Naive thymus-derived CD4-positive, alpha-beta T cell (primary cell): ENCODE results near the gene ASCL5. TPM values are rescaled to one million over a fixed set of nuclear protein-coding genes. Genes with fewer than 3 reads are reported as not detected.

ENCODE experiments used
- ATAC-seq: fragments of 150-1000 bp; cut with Tn5 transposase; 2 replicates; pipeline ENCODE4 v1.10.0; 2021; ENCODE audit warnings: mild to moderate bottlenecking, moderate library complexity
- CTCF ChIA-PET: fragments of 350-600 bp; sonication (Branson Sonifier 250); formaldehyde crosslinking; loops from one replicate; lab custom pipeline; 2021; ENCODE audit warnings: antibody characterized with exemption; lab: Charles Lee
- POLR2A ChIA-PET: fragments of 350-600 bp; sonication (Branson Sonifier 250); formaldehyde crosslinking; loops from one replicate; lab custom pipeline; 2021; ENCODE audit warnings: antibody characterized with exemption, inconsistent platforms; lab: Charles Lee
- DNase-seq, 9 donors: peaks; one replicate each; pipeline versions ENCODE4 v3.0.0 to v3.0.0-alpha.2; 2020 to 2022; ENCODE audit warnings: mixed read lengths in 1 of 9
- H3K27ac ChIP-seq: one replicate; pipeline ENCODE4 v1.7.0; 2013; ENCODE audit warnings: mild to moderate bottlenecking, low read depth, low read length, moderate library complexity
- H3K27me3 ChIP-seq, 2 donors: one replicate each; pipeline ENCODE4 v1.7.0; 2013; ENCODE audit warnings: low read length in 2 of 2, mild to moderate bottlenecking in 2 of 2, moderate library complexity in 2 of 2; ENCODE audit not compliant: control insufficient read depth in 2 of 2, insufficient read depth in 2 of 2
- H3K36me3 ChIP-seq, 3 experiments: 1 replicate in 2 of 3; 2 replicates in 1 of 3; pipeline ENCODE4 v1.7.0; 2013; ENCODE audit warnings: low read length in 3 of 3, mild to moderate bottlenecking in 3 of 3, moderate library complexity in 1 of 3; ENCODE audit not compliant: insufficient read depth in 3 of 3, control insufficient read depth in 2 of 3
- H3K4me1 ChIP-seq, 2 donors: one replicate each; pipeline ENCODE4 v1.7.0; 2013; ENCODE audit warnings: low read length in 2 of 2, mild to moderate bottlenecking in 2 of 2, moderate library complexity in 1 of 2; ENCODE audit not compliant: control insufficient read depth in 2 of 2, insufficient read depth in 2 of 2
- H3K4me3 ChIP-seq: 2 replicates; pipeline ENCODE4 v1.7.0; 2013; ENCODE audit warnings: mild to moderate bottlenecking, low read length
- H3K9me3 ChIP-seq, 3 experiments: 1 replicate in 2 of 3; 2 replicates in 1 of 3; pipeline ENCODE4 v1.7.0; 2013; ENCODE audit warnings: low read length in 3 of 3; ENCODE audit not compliant: control insufficient read depth in 2 of 3
- H3K27ac Mint-ChIP-seq, 9 donors: one replicate each; pipeline ENCODE4 v1.8.0; 2020 to 2022; ENCODE audit warnings: mixed read lengths in 9 of 9, mild to moderate bottlenecking in 8 of 9, moderate library complexity in 5 of 9, inconsistent platforms in 2 of 9
- H3K27me3 Mint-ChIP-seq, 5 donors: one replicate each; pipeline ENCODE4 v1.8.0; 2021 to 2022; ENCODE audit warnings: mixed read lengths in 5 of 5, mild to moderate bottlenecking in 1 of 5
- H3K36me3 Mint-ChIP-seq, 5 donors: one replicate each; pipeline ENCODE4 v1.8.0; 2020 to 2022; ENCODE audit warnings: mixed read lengths in 5 of 5, mild to moderate bottlenecking in 3 of 5, inconsistent platforms in 1 of 5
- H3K4me1 Mint-ChIP-seq, 7 donors: one replicate each; pipeline ENCODE4 v1.8.0; 2020 to 2022; ENCODE audit warnings: mixed read lengths in 7 of 7, mild to moderate bottlenecking in 3 of 7, inconsistent platforms in 1 of 7
- H3K4me3 Mint-ChIP-seq, 10 donors: one replicate each; pipeline ENCODE4 v1.8.0; 2020 to 2022; ENCODE audit warnings: mild to moderate bottlenecking in 10 of 10, mixed read lengths in 10 of 10, moderate library complexity in 6 of 10, inconsistent platforms in 2 of 10
- H3K9me3 Mint-ChIP-seq, 11 donors: one replicate each; pipeline ENCODE4 v1.8.0; 2020 to 2022; ENCODE audit warnings: mixed read lengths in 11 of 11, mild to moderate bottlenecking in 4 of 11, inconsistent platforms in 1 of 11, moderate library complexity in 1 of 11
- intact Hi-C, 2 donors: fragments of 100-400 bp; cut with micrococcal nuclease; formaldehyde crosslinking; loops; one replicate each; pipeline ENCODE4 v1.15.1; 2023
- polyA plus RNA-seq, 2 donors: library from polyadenylated mRNA; unstranded; fragments of 300-500 nt; fragmentation: Illumina TruSeq; gene quantifications; one replicate each; pipeline ENCODE4 v1.2.3, GENCODE V29; 2021
- total RNA-seq, 6 experiments: library from RNA in 5 of 6; stranded (reverse) in 5 of 6; gene quantifications; 1 replicate in 5 of 6; 2 replicates in 1 of 6; pipeline ENCODE4 v1.2.3 and lab custom pipeline; 2021 to 2026

Gene ASCL5
- total and polyA plus RNA-seq, 7 experiments from 2014 or later: 0.08 to 0.56 (median 0.21) TPM; not detected in 3

- DNase-seq: no peak
These were observed 3.1 kb downstream of the ASCL5 start for GRCh38 chr1:201123866-201124265.

GRCh38 chr1:201122321-201122957 is 4.5 kb downstream of the ASCL5 start:
- intact Hi-C loops: no loop called here
- peaks cover 0 to 4% of the 10 kb centered on the region in 2 donors for H3K4me1 ChIP-seq
- no peak overlapping the region for H3K4me3 Mint-ChIP-seq
- ATAC-seq (no peak), DNase-seq (no peak)
- H3K9me3 Mint-ChIP-seq: peaks cover 0 to 1% (median 0%) of the 10 kb centered on the region in 11 donors
- H3K36me3 Mint-ChIP-seq: peaks cover 0 to 3% (median 0%) of the 10 kb centered on the region in 5 donors
- H3K27me3 Mint-ChIP-seq: peaks cover 8 to 29% (median 11%) of the 10 kb centered on the region in 5 donors
- no peaks in the 10 kb centered on the region for H3K9me3 ChIP-seq
- H3K4me1 Mint-ChIP-seq: peaks cover 0 to 13% (median 7%) of the 10 kb centered on the region in 7 donors
- no peak overlapping the region for H3K27ac ChIP-seq
- H3K27ac Mint-ChIP-seq: no peak overlapping the region
- CTCF ChIA-PET: no interaction called here
- H3K36me3 ChIP-seq: no peaks in the 10 kb centered on the region
- POLR2A ChIA-PET: no interaction called here
- no peak overlapping the region for H3K4me3 ChIP-seq
- peaks cover 0 to 5% of the 10 kb centered on the region in 2 donors for H3K27me3 ChIP-seq

More at GRCh38 chr1:201123866-201124265, 3.1 kb downstream of the ASCL5 start:
- intact Hi-C loops: no loop called here
- POLR2A ChIA-PET: no interaction called here
- Histone ChIP-seq H3K27me3 (peaks cover 0 to 5% of the 10 kb centered on the region in 2 donors), H3K9me3 (no peaks in the 10 kb centered on the region), H3K4me1 (peaks cover 0 to 4% of the 10 kb centered on the region in 2 donors), H3K27ac (no peak overlapping the region), H3K36me3 (no peaks in the 10 kb centered on the region), H3K4me3 (no peak overlapping the region)
- no peak for ATAC-seq
- Mint-ChIP-seq H3K27ac (no peak overlapping the region), H3K27me3 (peaks cover 8 to 24% (median 11%) of the 10 kb centered on the region in 5 donors), H3K4me1 (peaks cover 0 to 10% (median 7%) of the 10 kb centered on the region in 7 donors), H3K4me3 (no peak overlapping the region), H3K36me3 (peaks cover 0 to 3% (median 0%) of the 10 kb centered on the region in 5 donors), H3K9me3 (peaks cover 0 to 1% (median 0%) of the 10 kb centered on the region in 11 donors)
- CTCF ChIA-PET: no interaction called here

GRCh38 chr1:201119206-201120197 is 7.5 kb downstream of the ASCL5 start:
- intact Hi-C loops: loop anchor here in 1 of 2 donors (1.0 kb wide), 1 partner anchor 33 kb away; no protein-coding TSS in a partner anchor
- peaks cover 1 to 23% (median 18%) of the 10 kb centered on the region in 7 donors for H3K4me1 Mint-ChIP-seq
- H3K4me1 ChIP-seq: peaks cover 0 to 11% of the 10 kb centered on the region in 2 donors
- no peak overlapping the region for H3K4me3 ChIP-seq
- H3K36me3 Mint-ChIP-seq: peaks cover 0 to 4% (median 0%) of the 10 kb centered on the region in 5 donors
- H3K27ac ChIP-seq: no peak overlapping the region
- H3K36me3 ChIP-seq: peaks cover 0 to 1% (median 0%) of the 10 kb centered on the region in 3 experiments
- DNase-seq (peak in 7 of 9 donors; percentile 20 to 43 (median 27)), ATAC-seq (peak; percentile 52)
- H3K27ac Mint-ChIP-seq: no peak overlapping the region
- no peaks in the 10 kb centered on the region for H3K9me3 ChIP-seq
- ChIA-PET POLR2A (interaction anchor here (1.1 to 1.3 kb wide), 2 partner anchors 10 to 35 kb away, joined by 3 read pairs; no protein-coding TSS in a partner anchor), CTCF (interaction anchor here (0.9 to 1.7 kb wide), 3 partner anchors 35 to 147 kb away, joined by 3 to 5 read pairs (median 4); partner anchors contain the start of gene TMEM9)
- peaks cover 0 to 44% (median 0%) of the 10 kb centered on the region in 5 donors for H3K27me3 Mint-ChIP-seq
- H3K27me3 ChIP-seq: peaks cover 0 to 4% of the 10 kb centered on the region in 2 donors
- H3K9me3 Mint-ChIP-seq: no peaks in the 10 kb centered on the region
- H3K4me3 Mint-ChIP-seq: no peak overlapping the region

- H3K36me3 Mint-ChIP-seq: peaks cover 0 to 4% (median 0%) of the 10 kb centered on the region in 5 donors
- H3K4me1 Mint-ChIP-seq: peaks cover 1 to 30% (median 23%) of the 10 kb centered on the region in 7 donors
- no peaks in the 10 kb centered on the region for H3K9me3 Mint-ChIP-seq
- no peak overlapping the region for H3K27ac Mint-ChIP-seq
- intact Hi-C loops: no loop called here
- H3K4me3 Mint-ChIP-seq: peak overlapping the region in 7 of 10 donors; percentile 51 to 94 (median 61)
- POLR2A ChIA-PET: interaction anchor here (2.2 kb wide), 1 partner anchor 38 kb away, joined by 11 read pairs; the partner anchor contains the start of gene TMEM9
- Histone ChIP-seq H3K27ac (no peak overlapping the region), H3K36me3 (peaks cover 0 to 4% (median 0%) of the 10 kb centered on the region in 3 experiments), H3K4me1 (peaks cover 0 to 11% of the 10 kb centered on the region in 2 donors), H3K9me3 (no peaks in the 10 kb centered on the region), H3K27me3 (no peaks in the 10 kb centered on the region), H3K4me3 (no peak overlapping the region)
- no peak for DNase-seq
- CTCF ChIA-PET: interaction anchor here (1.2 kb wide), 1 partner anchor 33 kb away, joined by 3 read pairs; no protein-coding TSS in a partner anchor
- ATAC-seq: no peak
- peaks cover 0 to 50% (median 0%) of the 10 kb centered on the region in 5 donors for H3K27me3 Mint-ChIP-seq
These were observed 10.9 kb downstream of the ASCL5 start for GRCh38 chr1:201116091-201116490.

GRCh38 chr1:201115390-201115937 is 11.5 kb downstream of the ASCL5 start:
- DNase-seq (no peak), ATAC-seq (no peak)
- intact Hi-C loops: loop anchor here (2.0 kb wide), 2 partner anchors 39 to 391 kb away; partner anchors contain the start of genes CSRP1 (in 1 of the 2) and TMEM9 (in 1 of the 2)
- Mint-ChIP-seq H3K4me3 (peak overlapping the region in 8 of 10 donors; percentile 36 to 94 (median 74)), H3K4me1 (peaks cover 1 to 30% (median 23%) of the 10 kb centered on the region in 7 donors), H3K9me3 (peaks cover 0 to 2% (median 0%) of the 10 kb centered on the region in 11 donors), H3K27ac (peak overlapping the region in 1 of 9 donors; percentile 83), H3K27me3 (peaks cover 0 to 46% (median 0%) of the 10 kb centered on the region in 5 donors), H3K36me3 (peaks cover 0 to 4% (median 0%) of the 10 kb centered on the region in 5 donors)
- Histone ChIP-seq H3K36me3 (peaks cover 0 to 4% (median 0%) of the 10 kb centered on the region in 3 experiments), H3K27me3 (no peaks in the 10 kb centered on the region), H3K27ac (no peak overlapping the region), H3K4me1 (peaks cover 0 to 11% of the 10 kb centered on the region in 2 donors), H3K9me3 (no peaks in the 10 kb centered on the region), H3K4me3 (no peak overlapping the region)
- ChIA-PET POLR2A (interaction anchor here (0.7 to 2.5 kb wide), 4 partner anchors 23 to 95 kb away, joined by 3 to 12 read pairs (median 9); partner anchors contain the start of gene TMEM9), CTCF (interaction anchor here (1.2 kb wide), 2 partner anchors 32 to 38 kb away, joined by 3 read pairs; no protein-coding TSS in a partner anchor)
